SU-DHL-6 (cell line): ENCODE results near the gene HIVEP3.

Experiments used
- CTCF ChIP-seq: fragments of 200-600 bp; sonication (generic); IDR thresholded peaks from one replicate; pipeline ENCODE4 v1.5.1; 2017; ENCODE audit warnings: antibody characterized with exemption, mild to moderate bottlenecking, low read length, moderate library complexity; ENCODE audit not compliant: insufficient read depth, poor library complexity, severe bottlenecking
- EZH2phosphoT487 ChIP-seq: fragments of 200-600 bp; sonication (generic), shearing (Covaris generic); conservative IDR thresholded peaks from 2 replicates; pipeline ENCODE4 v1.6.1; 2018; ENCODE audit warnings: mild to moderate bottlenecking, antibody characterized with exemption, low read length, moderate library complexity, mixed read lengths

- TF ChIP-seq CTCF = no peak
- TF ChIP-seq EZH2phosphoT487 = no peak
Observed at GRCh38 chr1:41592451-41593125, 326.1 kb downstream of the HIVEP3 start.
